Measurements from ENCODE around the gene CC2D1A.

Gene CC2D1A

DNA sequence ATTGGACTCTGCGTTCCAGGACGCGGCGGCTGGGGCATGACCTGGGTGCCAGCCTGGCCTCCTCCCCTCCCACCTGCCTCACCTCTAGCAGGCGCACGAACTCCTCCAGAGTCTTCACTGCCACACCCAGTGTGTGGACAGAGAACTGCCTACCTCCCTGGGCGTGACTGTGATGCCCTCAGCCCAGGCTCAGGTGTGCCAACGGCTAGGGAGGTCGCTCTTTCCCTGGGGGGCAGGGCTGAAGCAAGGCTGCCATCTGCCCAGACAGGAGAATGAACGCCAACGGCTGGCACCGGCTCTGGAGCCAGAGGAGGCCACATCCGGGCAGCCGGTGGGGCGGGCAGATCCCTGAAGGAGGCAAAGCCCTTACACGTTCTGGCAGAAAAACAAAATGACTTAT, 17.7 kb upstream of the CC2D1A start:
- TF ChIP-seq CSDC2 (CRISPR knock-in tag; IDR thresholded peaks at IDR 0.05), result no peak
- no peak for TF ChIP-seq ZC3H10 (CRISPR knock-in tag; IDR thresholded peaks at IDR 0.05)
- TF ChIP-seq PPARA (CRISPR knock-in tag; IDR thresholded peaks at IDR 0.05; ENCODE audit: borderline replicate concordance), result no peak
- no peak for TF ChIP-seq SNAI2 (CRISPR knock-in tag; IDR thresholded peaks at IDR 0.05)
- TF ChIP-seq, protein P1, sequence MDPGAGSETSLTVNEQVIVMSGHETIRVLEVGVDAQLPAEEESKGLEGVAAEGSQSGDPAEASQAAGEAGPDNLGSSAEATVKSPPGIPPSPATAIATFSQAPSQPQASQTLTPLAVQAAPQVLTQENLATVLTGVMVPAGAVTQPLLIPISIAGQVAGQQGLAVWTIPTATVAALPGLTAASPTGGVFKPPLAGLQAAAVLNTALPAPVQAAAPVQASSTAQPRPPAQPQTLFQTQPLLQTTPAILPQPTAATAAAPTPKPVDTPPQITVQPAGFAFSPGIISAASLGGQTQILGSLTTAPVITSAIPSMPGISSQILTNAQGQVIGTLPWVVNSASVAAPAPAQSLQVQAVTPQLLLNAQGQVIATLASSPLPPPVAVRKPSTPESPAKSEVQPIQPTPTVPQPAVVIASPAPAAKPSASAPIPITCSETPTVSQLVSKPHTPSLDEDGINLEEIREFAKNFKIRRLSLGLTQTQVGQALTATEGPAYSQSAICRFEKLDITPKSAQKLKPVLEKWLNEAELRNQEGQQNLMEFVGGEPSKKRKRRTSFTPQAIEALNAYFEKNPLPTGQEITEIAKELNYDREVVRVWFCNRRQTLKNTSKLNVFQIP (CRISPR knock-in tag; IDR thresholded peaks at IDR 0.05; ENCODE audit: borderline replicate concordance, low read depth), result no peak
- TF ChIP-seq TCF4 (CRISPR knock-in tag; IDR thresholded peaks at IDR 0.05; ENCODE audit: borderline replicate concordance), result no peak
- no peak for TF ChIP-seq PATZ1 (CRISPR knock-in tag; IDR thresholded peaks at IDR 0.05; ENCODE audit: borderline replicate concordance)
- no peak for TF ChIP-seq RARB (CRISPR knock-in tag; IDR thresholded peaks at IDR 0.05)
- TF ChIP-seq CREB5 (CRISPR knock-in tag; IDR thresholded peaks at IDR 0.05; ENCODE audit: low read depth), result no peak
- TF ChIP-seq TSHZ2 (CRISPR knock-in tag; IDR thresholded peaks at IDR 0.05), result no peak
- no peak for TF ChIP-seq BACH2 (CRISPR knock-in tag; IDR thresholded peaks at IDR 0.05; ENCODE audit: borderline replicate concordance)
- TF ChIP-seq OSR1 (CRISPR knock-in tag; IDR thresholded peaks at IDR 0.05), result no peak
- no peak for TF ChIP-seq ZNF8 (CRISPR knock-in tag; IDR thresholded peaks at IDR 0.05)
- TF ChIP-seq ZFP30 (CRISPR knock-in tag; IDR thresholded peaks at IDR 0.05), result no peak
- no peak for TF ChIP-seq ZNF70 (CRISPR knock-in tag; IDR thresholded peaks at IDR 0.05)
- no peak for ATAC-seq

- no peak for TF ChIP-seq ISL1 (CRISPR knock-in tag; IDR thresholded peaks at IDR 0.05)
- TF ChIP-seq ZFP3 (CRISPR knock-in tag; IDR thresholded peaks at IDR 0.05), result no peak
- no peak for TF ChIP-seq PPARA (CRISPR knock-in tag; IDR thresholded peaks at IDR 0.05; ENCODE audit: borderline replicate concordance)
- TF ChIP-seq TOX (CRISPR knock-in tag; IDR thresholded peaks at IDR 0.05; ENCODE audit: borderline replicate concordance), result no peak
- no peak for TF ChIP-seq GLIS3 (CRISPR knock-in tag; IDR thresholded peaks at IDR 0.05)
- TF ChIP-seq OSR1 (CRISPR knock-in tag; IDR thresholded peaks at IDR 0.05), result no peak
- TF ChIP-seq, protein P1 (CRISPR knock-in tag; IDR thresholded peaks at IDR 0.05; ENCODE audit: borderline replicate concordance, low read depth), result no peak
- TF ChIP-seq ZFP30 (CRISPR knock-in tag; IDR thresholded peaks at IDR 0.05), result no peak
- no peak for TF ChIP-seq ESRRG (CRISPR knock-in tag; IDR thresholded peaks at IDR 0.05)
- TF ChIP-seq ZC3H10 (CRISPR knock-in tag; IDR thresholded peaks at IDR 0.05), result no peak
- no peak for TF ChIP-seq RARB (CRISPR knock-in tag; IDR thresholded peaks at IDR 0.05)
- TF ChIP-seq CSDC2 (CRISPR knock-in tag; IDR thresholded peaks at IDR 0.05), result no peak
- TF ChIP-seq ZNF70 (CRISPR knock-in tag; IDR thresholded peaks at IDR 0.05), result no peak
- TF ChIP-seq ZNF565 (CRISPR knock-in tag; conservative IDR thresholded peaks at IDR 0.05; ENCODE audit: low read depth), result no peak
Measured at GRCh38 chr19:13890136-13890535, 15.9 kb upstream of the CC2D1A start.

GRCh38 chr19:13892870-13893269, 13.1 kb upstream of the CC2D1A start:
- no peak for TF ChIP-seq TCF4 (CRISPR knock-in tag; IDR thresholded peaks at IDR 0.05; ENCODE audit: borderline replicate concordance)
- no peak for TF ChIP-seq RARB (CRISPR knock-in tag; IDR thresholded peaks at IDR 0.05)
- TF ChIP-seq CSDC2 (CRISPR knock-in tag; IDR thresholded peaks at IDR 0.05), result no peak
- no peak for TF ChIP-seq ISL1 (CRISPR knock-in tag; IDR thresholded peaks at IDR 0.05)

More at GRCh38 chr19:13890136-13890535, 15.9 kb upstream of the CC2D1A start:
- no peak for ATAC-seq

More at GRCh38 chr19:13892870-13893269, 13.1 kb upstream of the CC2D1A start:
- ATAC-seq, result no peak
